COR-L47 (cell line): ENCODE results near the gene TBL2.
"Not testable (repeated sequence)": the region's sequence is repeated elsewhere in the genome, so short reads cannot be mapped to it uniquely, and the experiment has no call there.

ENCODE experiments used
- DNase-seq: peaks from one replicate; lab custom pipeline; 2025; lab: John Stamatoyannopoulos, UW

The TBL2 gene

DNA sequence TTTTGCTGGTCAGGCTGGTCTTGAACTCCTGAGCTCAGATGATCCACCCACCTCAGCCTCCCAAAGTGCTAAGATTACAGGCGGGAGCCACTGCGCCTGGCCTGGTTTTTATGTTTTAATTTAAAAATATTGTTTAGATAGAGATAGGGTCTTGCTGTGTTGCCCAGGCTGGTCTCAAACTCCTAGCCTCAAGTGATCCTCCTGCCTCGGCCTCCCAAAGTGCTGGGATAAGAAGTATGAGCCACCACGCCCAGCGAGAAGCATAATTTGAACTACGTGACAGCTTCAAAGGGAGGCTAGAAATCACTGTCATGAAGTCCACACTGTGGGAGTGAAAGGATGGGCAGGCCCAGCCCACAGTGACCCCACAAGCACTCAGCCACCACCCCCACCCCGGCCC lies 42.5 kb downstream of the TBL2 start:
- DNase-seq, result not testable (repeated sequence)

DNA sequence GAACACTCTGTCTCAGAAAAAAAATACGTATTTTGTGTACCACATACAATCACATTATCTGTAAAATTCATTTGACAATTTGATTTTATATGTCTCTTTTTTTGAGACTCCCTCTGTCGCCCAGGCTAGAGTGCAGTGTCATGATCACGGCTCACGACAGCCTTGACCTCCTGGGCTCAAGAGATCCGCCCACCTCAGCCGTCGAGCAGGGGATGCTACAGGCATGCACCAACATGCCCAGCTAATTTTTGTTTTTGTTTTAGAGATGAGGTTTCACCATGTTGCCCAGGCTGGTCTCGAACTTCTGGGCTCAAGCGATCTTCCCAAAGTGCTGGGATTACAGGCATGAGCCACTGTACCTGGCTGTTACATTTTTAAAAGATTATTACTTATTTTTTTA lies 44.6 kb downstream of the TBL2 start:
- DNase-seq, result no peak

DNA sequence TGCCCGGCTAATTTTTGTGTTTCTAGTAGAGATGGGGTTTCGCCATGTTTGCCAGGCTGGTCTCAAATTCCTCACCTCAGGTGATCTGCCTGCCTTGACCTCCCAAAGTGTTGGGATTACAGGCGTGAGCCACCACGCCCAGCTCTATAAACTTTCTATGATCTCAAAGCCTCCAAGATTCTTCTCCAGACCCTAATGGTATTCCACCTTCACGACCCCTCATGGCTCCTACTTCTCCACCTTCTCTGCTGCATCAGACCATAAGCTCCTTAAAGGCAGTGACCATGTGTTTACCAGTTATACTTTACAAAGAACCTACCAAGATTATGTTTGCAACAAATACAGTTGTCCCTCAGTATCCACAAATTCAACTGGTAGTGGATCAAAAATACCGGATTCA lies 46.2 kb downstream of the TBL2 start:
- no peak for DNase-seq

DNA sequence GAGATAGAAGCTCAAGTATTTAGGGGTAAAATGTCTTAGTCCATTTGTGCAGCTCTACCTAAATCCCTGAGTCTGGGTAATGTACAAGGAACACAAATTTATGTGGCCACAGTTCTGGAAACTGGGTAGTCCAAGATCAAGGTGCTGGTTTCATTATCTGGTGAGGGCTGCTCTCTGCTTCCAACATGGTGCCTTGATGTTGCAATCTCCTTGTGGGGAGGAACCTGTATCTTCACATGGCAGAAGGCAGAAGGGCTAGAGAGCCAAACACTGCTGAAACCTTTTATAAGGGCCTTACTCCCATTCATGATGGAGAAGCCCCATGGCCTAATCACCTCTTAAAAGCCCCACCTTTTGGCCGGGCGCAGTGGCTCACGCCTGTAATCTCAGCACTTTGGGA lies 47.6 kb downstream of the TBL2 start:
- DNase-seq, result no peak

DNA sequence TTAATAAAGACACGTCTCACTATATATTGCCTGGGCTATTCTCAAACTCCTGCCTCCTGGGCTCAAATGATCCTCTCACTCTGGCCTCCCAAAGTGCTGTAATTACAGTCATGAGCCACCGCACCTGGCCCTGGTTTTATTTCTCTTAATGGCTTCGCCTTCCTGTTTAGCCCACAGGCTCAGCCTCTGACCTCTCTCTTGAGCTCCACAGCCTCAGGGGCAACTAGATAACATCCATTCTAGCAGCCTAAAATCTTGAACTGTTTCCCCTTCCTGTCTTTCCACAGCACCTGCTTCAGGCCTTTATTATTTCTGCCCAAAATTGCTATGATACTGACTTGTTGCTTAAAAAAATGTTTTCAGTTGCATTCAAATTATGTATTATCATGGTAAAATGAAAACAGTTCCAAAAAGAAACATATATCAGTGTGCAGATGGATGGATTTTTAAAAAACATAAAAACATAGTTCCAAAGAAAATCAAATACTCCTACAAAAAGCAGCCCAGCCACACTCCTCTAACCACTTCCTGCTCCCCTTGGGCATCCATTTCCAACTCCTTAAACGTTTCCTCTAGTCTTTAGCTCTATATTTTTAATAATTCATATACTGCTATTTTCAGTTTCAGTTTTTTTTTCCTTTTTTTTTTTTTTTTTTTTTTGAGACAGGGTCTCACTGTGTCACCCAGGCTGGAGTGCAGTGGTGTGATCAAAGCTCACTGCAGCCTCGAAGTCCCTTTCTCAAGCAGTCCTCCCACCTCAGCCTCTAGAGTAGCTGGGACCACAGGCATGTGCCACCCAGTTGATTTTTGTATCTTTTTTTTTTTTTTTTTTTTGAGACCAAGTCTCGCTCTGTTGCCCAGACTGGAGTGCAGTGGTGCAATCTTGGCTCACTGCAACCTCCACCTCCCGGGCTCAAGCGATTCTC lies 51.2 kb downstream of the TBL2 start:
- peak; percentile 20 for DNase-seq

DNA sequence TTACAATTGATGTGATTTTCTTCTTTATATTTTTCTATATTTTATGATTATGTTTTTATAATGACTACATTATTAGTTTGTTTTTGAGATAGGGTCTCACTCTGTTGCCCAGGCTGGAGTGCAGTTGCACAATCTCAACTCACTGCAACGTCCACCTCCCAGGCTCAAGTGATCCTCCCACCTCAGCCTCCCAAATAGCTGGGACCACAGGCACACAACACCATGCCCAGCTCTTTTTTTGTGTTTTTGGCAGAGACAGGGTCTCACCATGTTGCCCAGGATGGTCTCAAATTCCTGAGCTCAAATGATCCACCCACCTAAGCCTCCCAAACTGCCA lies 52.3 kb downstream of the TBL2 start:
- DNase-seq, result not testable (repeated sequence)

DNA sequence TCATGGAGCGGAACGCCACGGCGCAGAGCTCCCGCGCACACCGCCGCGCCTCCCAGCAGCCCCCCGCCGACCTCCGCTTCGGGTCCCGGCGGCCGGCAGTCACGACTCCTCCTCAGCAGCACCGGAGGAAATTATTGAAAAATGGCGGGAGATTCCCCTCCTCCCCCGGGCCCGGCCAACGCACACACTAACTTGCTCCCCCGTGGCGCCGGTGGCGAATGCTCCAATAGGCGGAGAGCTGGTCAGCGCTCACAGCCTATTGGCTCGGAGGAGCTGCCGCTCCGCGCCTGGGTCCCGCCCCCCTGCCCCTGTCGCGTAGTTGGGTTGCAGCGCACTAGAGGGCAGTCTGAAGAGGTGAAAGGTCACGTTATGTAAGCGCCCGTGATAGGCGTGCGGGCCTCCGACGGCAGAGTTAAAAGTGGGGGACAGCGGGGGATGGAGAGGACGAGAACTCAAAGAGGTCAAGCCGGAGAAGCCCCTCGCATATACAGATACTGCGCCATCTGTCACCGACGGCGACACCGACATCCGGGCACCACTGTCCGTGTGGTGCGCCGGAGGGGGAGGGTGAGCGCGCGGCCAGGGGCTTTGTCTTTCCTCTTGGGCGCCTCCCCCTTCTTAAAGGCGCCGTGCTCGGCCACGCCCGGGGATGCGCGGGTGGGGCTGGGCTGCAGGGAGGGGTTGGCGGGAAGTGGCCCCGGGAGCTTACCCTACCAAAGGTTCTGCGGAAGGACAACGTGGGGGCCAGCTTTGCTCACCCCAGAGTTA lies 56.1 kb downstream of the TBL2 start, which contains the start of gene BAZ1B:
BAZ1B (minus strand) TSS at position 189 of the 768 bp plus-strand sequence. CDS start 360 bp downstream, outside the sequence.
- DNase-seq, result peak; percentile 99

DNA sequence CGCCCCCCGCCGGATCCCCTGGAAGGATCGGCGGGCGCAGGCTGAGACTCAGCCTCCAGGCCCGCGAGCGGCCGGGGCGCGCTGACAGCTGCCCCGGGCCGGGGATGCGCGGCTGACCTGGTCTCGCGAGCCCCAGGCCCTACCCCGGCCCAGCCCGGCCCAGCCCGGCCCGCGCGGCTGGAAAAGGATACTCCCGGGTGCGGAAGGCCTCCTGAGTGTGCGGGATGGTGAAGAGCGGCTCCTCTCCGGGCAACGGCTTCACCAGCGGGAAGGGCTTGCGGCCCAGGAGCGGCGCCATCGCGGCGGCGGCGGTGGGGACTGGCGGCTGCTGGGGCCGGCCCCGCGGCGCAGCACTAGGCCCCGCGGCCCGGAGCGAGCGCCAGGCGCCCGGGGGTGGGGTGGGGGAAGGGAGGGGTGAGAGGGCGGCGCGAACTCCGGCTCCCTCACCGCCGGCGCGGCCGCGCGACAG lies 56.7 kb downstream of the TBL2 start:
- peak; percentile 75 for DNase-seq

DNA sequence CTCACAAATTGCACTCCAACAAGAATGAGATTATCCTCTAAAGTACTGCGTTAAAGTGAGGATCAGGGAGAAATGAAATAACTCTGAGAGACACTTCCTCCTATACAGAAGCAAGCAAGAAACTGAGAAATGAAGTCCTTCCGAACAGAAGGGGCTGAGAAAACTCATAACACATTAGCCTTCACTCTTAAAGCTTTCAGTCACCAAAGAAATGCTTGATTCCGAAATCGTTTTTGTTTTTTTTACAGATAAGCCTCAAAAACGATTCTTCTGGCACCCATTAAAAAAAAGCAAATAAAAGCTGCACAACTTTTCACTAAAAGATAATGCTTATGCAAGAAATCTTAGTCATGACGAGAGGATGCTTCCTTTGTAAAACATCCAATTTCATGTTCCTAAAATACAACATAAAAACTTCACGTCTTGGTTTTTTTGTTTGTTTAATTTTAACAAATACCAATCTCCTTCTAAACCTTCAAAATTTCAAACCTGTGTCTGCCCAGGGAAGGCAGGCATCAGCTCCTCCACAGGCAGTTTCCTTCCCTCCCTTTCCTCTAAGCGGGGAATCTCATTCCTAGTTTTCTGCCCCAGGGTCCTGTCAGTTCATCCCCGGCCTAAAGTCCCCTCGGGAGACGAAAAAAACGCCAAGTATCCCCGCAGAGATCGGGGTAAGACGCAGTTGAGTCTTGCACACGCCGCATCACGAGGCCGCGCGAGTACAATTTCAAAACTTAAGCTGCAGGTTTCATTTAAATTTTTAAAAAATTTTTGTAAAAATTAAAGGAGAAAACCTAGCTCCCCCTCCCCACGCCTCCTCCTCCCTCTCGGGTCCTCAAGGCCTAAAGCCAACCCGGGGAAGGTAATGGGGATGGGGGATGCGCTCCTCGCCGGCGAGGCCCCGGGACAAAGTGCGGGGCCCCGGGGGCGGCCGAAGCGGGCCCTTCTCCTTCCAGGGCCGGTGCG lies 57.4 kb downstream of the TBL2 start:
- DNase-seq, result peak; percentile 14

DNA sequence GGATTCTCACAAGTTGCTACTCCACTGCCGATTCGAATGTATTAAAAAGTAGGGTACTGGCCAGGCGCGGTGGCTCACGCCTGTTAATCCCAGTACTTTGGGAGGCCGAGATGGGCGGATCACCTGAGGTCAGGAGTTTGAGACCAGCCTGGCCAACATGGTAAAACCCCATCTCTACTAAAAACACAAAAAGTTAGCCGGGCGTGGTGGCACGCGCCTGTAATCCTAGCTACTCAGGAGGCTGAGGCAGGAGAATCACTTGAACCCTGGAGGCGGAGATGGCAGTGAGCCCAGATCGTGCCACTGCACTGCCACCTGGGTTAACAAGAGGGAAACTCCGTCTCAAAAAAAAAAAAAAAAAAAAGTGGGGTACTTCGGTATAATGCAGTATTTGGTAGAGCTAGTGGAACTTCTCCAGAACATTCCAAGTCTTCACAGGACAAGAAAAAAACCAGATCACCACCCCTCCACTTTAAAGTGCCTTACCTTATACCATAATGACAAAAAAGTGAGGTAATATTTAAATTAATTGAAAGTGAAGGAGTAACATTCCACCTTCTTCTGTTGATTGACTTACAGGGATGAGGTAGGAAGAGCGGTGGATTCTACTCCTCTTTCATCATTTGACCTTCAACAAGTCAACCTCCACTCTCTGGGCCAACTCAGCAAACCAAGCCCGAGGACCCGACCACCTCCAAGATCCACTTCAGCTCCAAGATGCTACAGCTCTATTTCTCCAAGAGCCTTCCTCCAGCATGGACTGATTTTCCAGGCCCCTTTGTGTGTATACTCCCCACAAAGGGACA lies 58.3 kb downstream of the TBL2 start:
- DNase-seq, result peak; percentile 9

DNA sequence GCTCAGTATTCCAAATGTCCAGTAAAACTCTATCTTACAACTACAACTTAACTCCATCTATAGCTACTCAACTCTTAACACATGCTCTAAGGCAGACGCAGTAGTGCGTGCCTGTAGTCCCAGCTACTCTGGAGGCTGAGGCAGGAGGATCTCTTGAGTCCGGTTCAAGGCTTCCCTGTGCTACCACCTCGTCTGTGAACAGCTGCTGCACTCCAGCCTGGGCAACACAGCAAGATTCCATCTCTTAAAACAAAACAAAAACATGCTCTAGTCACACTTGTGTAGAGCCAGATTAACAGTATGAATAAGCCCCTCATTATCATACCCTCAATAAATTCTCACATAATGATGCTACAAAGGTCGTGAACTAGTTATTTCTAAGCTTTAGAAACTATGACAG lies 59.9 kb downstream of the TBL2 start:
- DNase-seq, result no peak
